Measurements from ENCODE around the gene TNFRSF17. TPM values are rescaled to one million over a fixed set of nuclear protein-coding genes. Genes with fewer than 3 reads are reported as not detected.

The TNFRSF17 gene
- total and polyA plus RNA-seq, 4 experiments from 2014 or later, result 3.0 TPM; not detected in 3

GRCh38 chr16:11992586-11993524 lies 27.8 kb downstream of the TNFRSF17 start:
- POLR2A ChIA-PET (ENCODE audit: partially characterized antibody), result no interaction called here
- Histone ChIP-seq H3K9me3 (ENCODE audit: control insufficient read depth in 1 of 2, low read length in 2 of 2) (no peaks in the 10 kb centered on the region), H3K27me3 (ENCODE audit: insufficient read depth, low read length) (no peaks in the 10 kb centered on the region), H3K4me1 (ENCODE audit: insufficient read depth, low read length) (no peaks in the 10 kb centered on the region), H3K27ac (ENCODE audit: low read depth, low read length) (no peak overlapping the region), H3K4me3 (ENCODE audit: low read length in 2 of 2) (no peak overlapping the region), H3K36me3 (ENCODE audit: insufficient read depth, low read length) (no peaks in the 10 kb centered on the region)
- no peaks in the 10 kb centered on the region for H3K9me3 Mint-ChIP-seq
- intact Hi-C loops (cut with micrococcal nuclease), result no loop called here
- no peak overlapping the region for H3K27ac Mint-ChIP-seq
- H3K36me3 Mint-ChIP-seq, result no peaks in the 10 kb centered on the region
- H3K27me3 Mint-ChIP-seq, result no peaks in the 10 kb centered on the region
- H3K4me1 Mint-ChIP-seq, result peaks cover 0 to 3% (median 1%) of the 10 kb centered on the region in 4 donors
- CTCF ChIA-PET (ENCODE audit: partially characterized antibody), result no interaction called here
- DNase-seq, result no peak
- H3K4me3 Mint-ChIP-seq, result no peak overlapping the region

- ChIA-PET CTCF (ENCODE audit: partially characterized antibody) (no interaction called here), POLR2A (ENCODE audit: partially characterized antibody) (no interaction called here)
- H3K27me3 ChIP-seq (ENCODE audit: insufficient read depth, low read length), result no peaks in the 10 kb centered on the region
- H3K27ac ChIP-seq (ENCODE audit: low read depth, low read length), result no peak overlapping the region
- Mint-ChIP-seq H3K9me3 (no peaks in the 10 kb centered on the region), H3K36me3 (peaks cover 0 to 6% of the 10 kb centered on the region in 2 donors), H3K27me3 (no peaks in the 10 kb centered on the region), H3K27ac (no peak overlapping the region), H3K4me3 (no peak overlapping the region), H3K4me1 (peaks cover 0 to 4% (median 2%) of the 10 kb centered on the region in 4 donors)
- intact Hi-C loops (cut with micrococcal nuclease), result no loop called here
- H3K4me1 ChIP-seq (ENCODE audit: insufficient read depth, low read length), result no peaks in the 10 kb centered on the region
- H3K9me3 ChIP-seq (ENCODE audit: control insufficient read depth in 1 of 2, low read length in 2 of 2), result no peaks in the 10 kb centered on the region
- no peak overlapping the region for H3K4me3 ChIP-seq (ENCODE audit: low read length in 2 of 2)
- no peaks in the 10 kb centered on the region for H3K36me3 ChIP-seq (ENCODE audit: insufficient read depth, low read length)
- DNase-seq, result no peak
Measured at GRCh38 chr16:11994143-11995119, 29.4 kb downstream of the TNFRSF17 start.

- H3K27ac Mint-ChIP-seq, result peak overlapping the region in 1 of 7 donors; percentile 70
Measured at GRCh38 chr16:11996433-11997330, 31.7 kb downstream of the TNFRSF17 start.

GRCh38 chr16:12000032-12000431 lies 35.0 kb downstream of the TNFRSF17 start:
- Histone ChIP-seq H3K4me1 (ENCODE audit: insufficient read depth, low read length) (no peaks in the 10 kb centered on the region), H3K9me3 (ENCODE audit: control insufficient read depth in 1 of 2, low read length in 2 of 2) (no peaks in the 10 kb centered on the region), H3K36me3 (ENCODE audit: insufficient read depth, low read length) (no peaks in the 10 kb centered on the region), H3K27ac (ENCODE audit: low read depth, low read length) (no peak overlapping the region), H3K4me3 (ENCODE audit: low read length in 2 of 2) (no peak overlapping the region), H3K27me3 (ENCODE audit: insufficient read depth, low read length) (no peaks in the 10 kb centered on the region)
- H3K27me3 Mint-ChIP-seq, result no peaks in the 10 kb centered on the region
- peaks cover 0 to 4% (median 1%) of the 10 kb centered on the region in 4 donors for H3K4me1 Mint-ChIP-seq
- DNase-seq, result no peak
- H3K27ac Mint-ChIP-seq, result peak overlapping the region in 2 of 7 donors; percentile 33 to 69
- no peaks in the 10 kb centered on the region for H3K9me3 Mint-ChIP-seq
- ChIA-PET POLR2A (ENCODE audit: partially characterized antibody) (no interaction called here), CTCF (ENCODE audit: partially characterized antibody) (interaction anchor here (0.7 to 1.1 kb wide), 2 partner anchors 12 to 68 kb away, joined by 3 to 4 read pairs; no protein-coding TSS in a partner anchor)
- intact Hi-C loops (cut with micrococcal nuclease), result no loop called here
- no peak overlapping the region for H3K4me3 Mint-ChIP-seq
- peaks cover 16 to 18% of the 10 kb centered on the region in 2 donors for H3K36me3 Mint-ChIP-seq

More at GRCh38 chr16:11996433-11997330, 31.7 kb downstream of the TNFRSF17 start:
- no peaks in the 10 kb centered on the region for H3K9me3 Mint-ChIP-seq
- ChIA-PET CTCF (ENCODE audit: partially characterized antibody) (interaction anchor here (1.0 kb wide), 1 partner anchor 71 kb away, joined by 4 read pairs; no protein-coding TSS in a partner anchor), POLR2A (ENCODE audit: partially characterized antibody) (no interaction called here)
- intact Hi-C loops (cut with micrococcal nuclease), result no loop called here
- Histone ChIP-seq H3K4me3 (ENCODE audit: low read length in 2 of 2) (no peak overlapping the region), H3K27me3 (ENCODE audit: insufficient read depth, low read length) (no peaks in the 10 kb centered on the region), H3K9me3 (ENCODE audit: control insufficient read depth in 1 of 2, low read length in 2 of 2) (no peaks in the 10 kb centered on the region), H3K27ac (ENCODE audit: low read depth, low read length) (no peak overlapping the region), H3K36me3 (ENCODE audit: insufficient read depth, low read length) (no peaks in the 10 kb centered on the region), H3K4me1 (ENCODE audit: insufficient read depth, low read length) (no peaks in the 10 kb centered on the region)
- H3K27me3 Mint-ChIP-seq, result no peaks in the 10 kb centered on the region
- H3K36me3 Mint-ChIP-seq, result peaks cover 7 to 10% of the 10 kb centered on the region in 2 donors
- DNase-seq, result no peak
- H3K4me3 Mint-ChIP-seq, result no peak overlapping the region
- H3K4me1 Mint-ChIP-seq, result peaks cover 0 to 4% (median 1%) of the 10 kb centered on the region in 4 donors

GRCh38 chr16:12002447-12003006 lies 37.5 kb downstream of the TNFRSF17 start:
- Histone ChIP-seq H3K9me3 (ENCODE audit: control insufficient read depth in 1 of 2, low read length in 2 of 2) (no peaks in the 10 kb centered on the region), H3K4me3 (ENCODE audit: low read length in 2 of 2) (no peak overlapping the region), H3K27ac (ENCODE audit: low read depth, low read length) (no peak overlapping the region), H3K27me3 (ENCODE audit: insufficient read depth, low read length) (no peaks in the 10 kb centered on the region), H3K36me3 (ENCODE audit: insufficient read depth, low read length) (no peaks in the 10 kb centered on the region), H3K4me1 (ENCODE audit: insufficient read depth, low read length) (no peaks in the 10 kb centered on the region)
- Mint-ChIP-seq H3K36me3 (peaks cover 19 to 24% of the 10 kb centered on the region in 2 donors), H3K4me3 (no peak overlapping the region), H3K4me1 (peaks cover 0 to 3% (median 1%) of the 10 kb centered on the region in 4 donors), H3K9me3 (no peaks in the 10 kb centered on the region), H3K27ac (no peak overlapping the region), H3K27me3 (no peaks in the 10 kb centered on the region)
- no peak for DNase-seq
- ChIA-PET CTCF (ENCODE audit: partially characterized antibody) (no interaction called here), POLR2A (ENCODE audit: partially characterized antibody) (no interaction called here)
- intact Hi-C loops (cut with micrococcal nuclease), result no loop called here

- no peak for DNase-seq
- Mint-ChIP-seq H3K27me3 (no peaks in the 10 kb centered on the region), H3K4me3 (no peak overlapping the region), H3K4me1 (peaks cover 0 to 6% (median under 1%) of the 10 kb centered on the region in 4 donors), H3K27ac (no peak overlapping the region), H3K9me3 (no peaks in the 10 kb centered on the region), H3K36me3 (peaks cover 15 to 16% of the 10 kb centered on the region in 2 donors)
- Histone ChIP-seq H3K36me3 (ENCODE audit: insufficient read depth, low read length) (no peaks in the 10 kb centered on the region), H3K27me3 (ENCODE audit: insufficient read depth, low read length) (no peaks in the 10 kb centered on the region), H3K27ac (ENCODE audit: low read depth, low read length) (no peak overlapping the region), H3K4me1 (ENCODE audit: insufficient read depth, low read length) (no peaks in the 10 kb centered on the region), H3K4me3 (ENCODE audit: low read length in 2 of 2) (no peak overlapping the region), H3K9me3 (ENCODE audit: control insufficient read depth in 1 of 2, low read length in 2 of 2) (no peaks in the 10 kb centered on the region)
- POLR2A ChIA-PET (ENCODE audit: partially characterized antibody), result no interaction called here
- intact Hi-C loops (cut with micrococcal nuclease), result no loop called here
- CTCF ChIA-PET (ENCODE audit: partially characterized antibody), result no interaction called here
Measured at GRCh38 chr16:12006637-12007036, 41.6 kb downstream of the TNFRSF17 start.

All from CD4-positive, alpha-beta memory T cell (primary cell).